Endodermal cell (in vitro differentiated cells): Measurements from ENCODE around the gene BRCA1. TPM values are rescaled to one million over a fixed set of nuclear protein-coding genes. Genes with fewer than 3 reads are reported as not detected.

Experiments used
- total RNA-seq, 2 donors: library from RNA; stranded (reverse); fragmentation: NEBNext Ultra II Directional in 1 of 2; extraction: Animal tissue kit (Norgen Biotek cat#: 25700) in 1 of 2; gene quantifications; 2 replicates in 1 of 2; 3 replicates in 1 of 2; pipeline ENCODE4 v1.2.1, GENCODE V29; 2021

BRCA1 gene
- total RNA-seq, 2 donors from 2014 or later: 45.4 to 59.0 TPM

Other genes starting within 250 kb of the BRCA1 start
- not detected for gene G6PC1, start 224.6 kb downstream of the BRCA1 start, total RNA-seq
- 10 to 100 TPM; 48.7 to 50.9 TPM for gene AARSD1, start 160.9 kb downstream of the BRCA1 start, total RNA-seq
- 1 to 10 TPM; 4.6 to 7.9 TPM for gene PTGES3L, start 145.3 kb downstream of the BRCA1 start, total RNA-seq
- 10 to 100 TPM; 17.7 to 18.5 TPM for gene RUNDC1, start 144.8 kb downstream of the BRCA1 start, total RNA-seq
- gene RPL27, start 126.9 kb downstream of the BRCA1 start, total RNA-seq: 1,000 to 10,000 TPM; 1,077 to 1,196 TPM
- gene IFI35, start 118.6 kb downstream of the BRCA1 start, total RNA-seq: 1 to 10 TPM; 3.0 to 5.1 TPM
- gene VAT1, start 103.0 kb downstream of the BRCA1 start, total RNA-seq: 100 to 1,000 TPM; 306 to 402 TPM
- 10 to 100 TPM; 36.1 to 55.5 TPM for gene RND2, start 100.1 kb downstream of the BRCA1 start, total RNA-seq
- 10 to 100 TPM; 53.2 to 55.7 TPM for gene NBR1, start 45.9 kb upstream of the BRCA1 start, total RNA-seq
- 10 to 100 TPM; 11.2 to 11.3 TPM for gene TMEM106A, start 86.5 kb upstream of the BRCA1 start, total RNA-seq
- not detected for gene CCDC200, start 103.3 kb upstream of the BRCA1 start, total RNA-seq
- gene RNU2-1, start 108.6 kb upstream of the BRCA1 start, total RNA-seq: 1,000 to 10,000 TPM; 5,418 to 7,320 TPM